ENCODE data around the gene C11orf97. TPM values are rescaled to one million over a fixed set of nuclear protein-coding genes. Genes with fewer than 3 reads are reported as not detected.

Gene C11orf97
- total and polyA plus RNA-seq, 9 of the 15 experiments (the other 6 are each of a cell fraction or from before 2014, with no cell fraction given) = not detected

- no peak for TF ChIP-seq ZNF165 (CRISPR knock-in tag; IDR thresholded peaks at IDR 0.05; ENCODE audit: borderline replicate concordance)
- no peak for TF ChIP-seq CBX2 (IDR thresholded peaks at IDR 0.05; ENCODE audit: insufficient read depth, low read length, poor library complexity, severe bottlenecking)
- no peak for TF ChIP-seq NFATC3 (IDR thresholded peaks at IDR 0.05)
- TF ChIP-seq, protein P1, sequence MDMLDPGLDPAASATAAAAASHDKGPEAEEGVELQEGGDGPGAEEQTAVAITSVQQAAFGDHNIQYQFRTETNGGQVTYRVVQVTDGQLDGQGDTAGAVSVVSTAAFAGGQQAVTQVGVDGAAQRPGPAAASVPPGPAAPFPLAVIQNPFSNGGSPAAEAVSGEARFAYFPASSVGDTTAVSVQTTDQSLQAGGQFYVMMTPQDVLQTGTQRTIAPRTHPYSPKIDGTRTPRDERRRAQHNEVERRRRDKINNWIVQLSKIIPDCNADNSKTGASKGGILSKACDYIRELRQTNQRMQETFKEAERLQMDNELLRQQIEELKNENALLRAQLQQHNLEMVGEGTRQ (CRISPR knock-in tag; IDR thresholded peaks at IDR 0.05) = peak; percentile 51
- TF ChIP-seq, protein P2, sequence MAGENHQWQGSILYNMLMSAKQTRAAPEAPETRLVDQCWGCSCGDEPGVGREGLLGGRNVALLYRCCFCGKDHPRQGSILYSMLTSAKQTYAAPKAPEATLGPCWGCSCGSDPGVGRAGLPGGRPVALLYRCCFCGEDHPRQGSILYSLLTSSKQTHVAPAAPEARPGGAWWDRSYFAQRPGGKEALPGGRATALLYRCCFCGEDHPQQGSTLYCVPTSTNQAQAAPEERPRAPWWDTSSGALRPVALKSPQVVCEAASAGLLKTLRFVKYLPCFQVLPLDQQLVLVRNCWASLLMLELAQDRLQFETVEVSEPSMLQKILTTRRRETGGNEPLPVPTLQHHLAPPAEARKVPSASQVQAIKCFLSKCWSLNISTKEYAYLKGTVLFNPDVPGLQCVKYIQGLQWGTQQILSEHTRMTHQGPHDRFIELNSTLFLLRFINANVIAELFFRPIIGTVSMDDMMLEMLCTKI (IDR thresholded peaks at IDR 0.05; ENCODE audit: partially characterized antibody) = no peak
- peak; percentile 70; the same call in 1 of the 2 replicates for TF ChIP-seq ZNF197 (CRISPR knock-in tag; IDR thresholded peaks at IDR 0.05; ENCODE audit: low read depth)
- TF ChIP-seq GATAD2B (IDR thresholded peaks at IDR 0.05; ENCODE audit: borderline replicate concordance) = no peak
- TF ChIP-seq, protein P3, sequence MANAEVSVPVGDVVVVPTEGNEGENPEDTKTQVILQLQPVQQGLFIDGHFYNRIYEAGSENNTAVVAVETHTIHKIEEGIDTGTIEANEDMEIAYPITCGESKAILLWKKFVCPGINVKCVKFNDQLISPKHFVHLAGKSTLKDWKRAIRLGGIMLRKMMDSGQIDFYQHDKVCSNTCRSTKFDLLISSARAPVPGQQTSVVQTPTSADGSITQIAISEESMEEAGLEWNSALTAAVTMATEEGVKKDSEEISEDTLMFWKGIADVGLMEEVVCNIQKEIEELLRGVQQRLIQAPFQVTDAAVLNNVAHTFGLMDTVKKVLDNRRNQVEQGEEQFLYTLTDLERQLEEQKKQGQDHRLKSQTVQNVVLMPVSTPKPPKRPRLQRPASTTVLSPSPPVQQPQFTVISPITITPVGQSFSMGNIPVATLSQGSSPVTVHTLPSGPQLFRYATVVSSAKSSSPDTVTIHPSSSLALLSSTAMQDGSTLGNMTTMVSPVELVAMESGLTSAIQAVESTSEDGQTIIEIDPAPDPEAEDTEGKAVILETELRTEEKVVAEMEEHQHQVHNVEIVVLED (CRISPR knock-in tag; IDR thresholded peaks at IDR 0.05) = peak; percentile 83
- TF ChIP-seq ARID4B (CRISPR knock-in tag; IDR thresholded peaks at IDR 0.05) = no peak
- TF ChIP-seq NCOA1 (IDR thresholded peaks at IDR 0.05; ENCODE audit: low read depth) = no peak
- peak; percentile 64; the same call in 1 of the 2 replicates for TF ChIP-seq ERF (CRISPR knock-in tag; IDR thresholded peaks at IDR 0.05)
- TF ChIP-seq ZNF140 (CRISPR knock-in tag; IDR thresholded peaks at IDR 0.05) = no peak
- no peak for TF ChIP-seq ZNF75A (CRISPR knock-in tag; IDR thresholded peaks at IDR 0.05)
- TF ChIP-seq FOS (IDR thresholded peaks at IDR 0.05; ENCODE audit: extremely low read depth, insufficient read length) = no peak
- no peak for TF ChIP-seq ZNF717 (CRISPR knock-in tag; IDR thresholded peaks at IDR 0.05)
- no peak for TF ChIP-seq GTF2E2 (tag; IDR thresholded peaks at IDR 0.05)
- no peak for TF ChIP-seq NR4A1 (CRISPR knock-in tag; IDR thresholded peaks at IDR 0.05)
- TF ChIP-seq NR4A1 (tag; IDR thresholded peaks at IDR 0.05) = peak; percentile 68; the same call in 1 of the 2 replicates
- TF ChIP-seq, protein P4, sequence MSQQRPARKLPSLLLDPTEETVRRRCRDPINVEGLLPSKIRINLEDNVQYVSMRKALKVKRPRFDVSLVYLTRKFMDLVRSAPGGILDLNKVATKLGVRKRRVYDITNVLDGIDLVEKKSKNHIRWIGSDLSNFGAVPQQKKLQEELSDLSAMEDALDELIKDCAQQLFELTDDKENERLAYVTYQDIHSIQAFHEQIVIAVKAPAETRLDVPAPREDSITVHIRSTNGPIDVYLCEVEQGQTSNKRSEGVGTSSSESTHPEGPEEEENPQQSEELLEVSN (IDR thresholded peaks at IDR 0.05; ENCODE audit: borderline replicate concordance in 1 of 2, extremely low read depth in 1 of 2, insufficient read depth in 1 of 2, insufficient read length in 1 of 2, low read depth in 1 of 2, low read length in 1 of 2, poor library complexity in 1 of 2, severe bottlenecking in 1 of 2) = peak; percentile 90 to 91
- TF ChIP-seq ZNF41 (CRISPR knock-in tag; conservative IDR thresholded peaks at IDR 0.05) = peak; percentile 59; the same call in 1 of the 2 replicates
Measured at GRCh38 chr11:94567181-94567670, 55.0 kb downstream of the C11orf97 start, which contains the start of gene PIWIL4 (continued).
